ENCODE results near the gene CLCA4.

The CLCA4 gene

DNA sequence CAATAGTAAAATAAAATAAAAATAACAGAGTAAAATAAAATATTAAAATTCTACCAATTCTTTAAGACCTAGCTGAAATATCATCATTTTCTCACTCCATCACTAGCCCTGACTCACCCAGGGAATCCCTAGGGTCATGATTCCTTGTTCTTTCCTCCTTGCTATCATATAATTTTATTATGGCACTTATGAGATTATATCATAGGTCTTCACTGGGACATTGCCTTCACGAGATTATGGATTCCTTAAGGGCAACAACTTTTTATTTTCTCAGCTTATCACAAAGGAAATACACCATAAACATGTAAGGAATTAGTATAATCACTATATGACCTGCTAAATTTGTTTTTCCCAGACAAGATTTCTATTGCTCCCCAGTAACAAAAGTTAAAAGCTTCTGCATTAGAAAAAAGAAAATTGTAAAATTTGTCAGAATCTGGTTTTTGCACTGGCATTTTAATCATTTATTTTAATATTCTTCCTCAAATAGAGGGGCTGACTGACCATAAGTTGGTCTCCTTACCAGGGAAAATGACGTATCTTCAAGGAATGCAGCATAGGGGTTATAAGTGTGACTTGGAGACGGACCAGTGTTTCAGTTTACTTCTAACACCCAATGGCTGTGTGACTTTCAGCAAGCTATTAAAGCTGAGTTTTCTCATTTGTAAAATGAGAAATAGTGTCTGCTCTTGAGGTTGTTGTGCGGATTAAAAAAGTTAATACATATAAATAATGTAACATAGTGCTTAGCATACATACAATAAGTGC, 8.8 kb upstream of the CLCA4 start:
- TF ChIP-seq, protein P1, sequence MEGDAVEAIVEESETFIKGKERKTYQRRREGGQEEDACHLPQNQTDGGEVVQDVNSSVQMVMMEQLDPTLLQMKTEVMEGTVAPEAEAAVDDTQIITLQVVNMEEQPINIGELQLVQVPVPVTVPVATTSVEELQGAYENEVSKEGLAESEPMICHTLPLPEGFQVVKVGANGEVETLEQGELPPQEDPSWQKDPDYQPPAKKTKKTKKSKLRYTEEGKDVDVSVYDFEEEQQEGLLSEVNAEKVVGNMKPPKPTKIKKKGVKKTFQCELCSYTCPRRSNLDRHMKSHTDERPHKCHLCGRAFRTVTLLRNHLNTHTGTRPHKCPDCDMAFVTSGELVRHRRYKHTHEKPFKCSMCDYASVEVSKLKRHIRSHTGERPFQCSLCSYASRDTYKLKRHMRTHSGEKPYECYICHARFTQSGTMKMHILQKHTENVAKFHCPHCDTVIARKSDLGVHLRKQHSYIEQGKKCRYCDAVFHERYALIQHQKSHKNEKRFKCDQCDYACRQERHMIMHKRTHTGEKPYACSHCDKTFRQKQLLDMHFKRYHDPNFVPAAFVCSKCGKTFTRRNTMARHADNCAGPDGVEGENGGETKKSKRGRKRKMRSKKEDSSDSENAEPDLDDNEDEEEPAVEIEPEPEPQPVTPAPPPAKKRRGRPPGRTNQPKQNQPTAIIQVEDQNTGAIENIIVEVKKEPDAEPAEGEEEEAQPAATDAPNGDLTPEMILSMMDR (IDR thresholded peaks at IDR 0.05; ENCODE audit: extremely low read depth, missing control alignments) = no peak
- no peak for DNase-seq (ENCODE audit: low spot score)

DNA sequence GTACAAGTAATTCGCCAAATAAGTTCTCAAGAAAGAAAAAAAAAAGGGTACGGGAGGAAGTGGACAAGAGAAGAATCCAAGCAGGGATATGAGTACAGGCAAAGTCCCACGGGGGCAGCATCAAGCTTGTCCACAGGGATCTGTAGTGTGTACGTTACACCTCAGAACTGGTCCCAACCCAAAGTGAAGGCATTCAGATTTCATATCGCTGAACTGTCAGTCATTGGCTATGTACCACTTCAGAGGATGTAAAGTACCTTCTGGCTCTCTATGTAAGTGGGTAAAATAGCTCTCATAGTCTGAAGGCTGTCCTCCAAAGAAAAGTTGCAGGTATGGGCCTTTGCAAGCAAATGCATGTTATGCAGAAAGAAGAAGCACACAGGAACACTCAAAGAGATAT, 8.1 kb upstream of the CLCA4 start:
- DNase-seq (ENCODE audit: low spot score) = no peak
- TF ChIP-seq, protein P1 (IDR thresholded peaks at IDR 0.05; ENCODE audit: extremely low read depth, missing control alignments) = no peak

DNA sequence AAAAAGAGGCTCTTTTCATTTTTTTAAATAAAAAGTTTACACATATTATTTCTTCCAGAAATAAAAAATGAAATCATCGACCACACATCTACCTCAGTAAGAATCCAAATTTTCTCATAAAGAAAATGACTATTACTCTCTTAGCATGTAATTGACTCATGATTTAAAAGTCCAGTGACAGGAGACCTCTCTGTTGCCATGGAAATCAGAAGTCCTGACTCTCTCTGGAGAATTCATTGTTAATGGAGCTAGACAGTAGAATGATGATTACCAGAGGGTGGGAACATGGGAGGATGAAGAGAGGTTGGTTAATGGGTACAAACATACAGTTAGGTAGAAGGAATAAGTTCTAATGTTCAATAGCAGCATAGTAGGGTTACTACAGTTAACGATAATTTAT, 5.0 kb upstream of the CLCA4 start:
- no peak for DNase-seq (ENCODE audit: low spot score)
- TF ChIP-seq, protein P1 (IDR thresholded peaks at IDR 0.05; ENCODE audit: extremely low read depth, missing control alignments) = no peak

DNA sequence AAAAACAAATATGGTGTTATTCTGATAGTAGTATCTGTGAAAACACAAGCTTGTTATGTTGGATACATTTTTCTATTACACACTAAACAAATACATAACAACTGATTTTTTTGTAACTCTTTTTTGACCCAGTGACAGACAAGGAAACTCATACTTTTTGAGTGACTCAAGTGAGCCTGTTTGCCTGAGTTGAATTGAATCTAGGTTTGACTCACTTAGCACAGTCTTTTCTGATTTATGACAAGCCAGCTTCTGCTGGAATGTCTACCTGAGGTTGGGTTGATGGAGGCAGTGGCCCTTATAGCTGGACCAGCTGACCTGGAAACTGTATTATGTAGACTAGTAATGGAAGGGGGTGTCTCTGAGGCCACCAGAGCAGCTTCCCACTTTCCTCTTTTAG, 4.2 kb upstream of the CLCA4 start:
- TF ChIP-seq, protein P1 (IDR thresholded peaks at IDR 0.05; ENCODE audit: extremely low read depth, missing control alignments) = no peak
- DNase-seq (ENCODE audit: low spot score) = no peak

DNA sequence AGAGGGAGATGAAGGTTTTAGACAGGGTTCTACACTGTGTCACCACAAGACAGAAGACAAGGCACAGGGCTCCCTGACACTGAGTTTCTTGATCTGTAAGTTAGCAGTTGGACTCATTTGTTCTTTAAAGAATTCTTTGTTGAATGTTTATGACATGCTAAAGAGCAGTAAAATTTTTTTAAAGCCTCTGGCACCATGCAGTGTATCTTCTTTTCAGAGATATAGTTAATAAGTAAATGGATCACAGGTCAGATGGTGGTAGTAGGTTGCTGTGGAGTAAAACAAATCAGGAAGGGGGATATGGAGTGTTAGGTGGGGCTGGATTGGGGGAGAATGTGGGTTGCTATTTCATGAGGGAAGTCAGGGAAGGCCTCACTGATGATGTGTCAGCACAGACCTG, 2.0 kb downstream of the CLCA4 start:
- TF ChIP-seq, protein P1 (IDR thresholded peaks at IDR 0.05; ENCODE audit: extremely low read depth, missing control alignments) = no peak
- no peak for DNase-seq (ENCODE audit: low spot score)

DNA sequence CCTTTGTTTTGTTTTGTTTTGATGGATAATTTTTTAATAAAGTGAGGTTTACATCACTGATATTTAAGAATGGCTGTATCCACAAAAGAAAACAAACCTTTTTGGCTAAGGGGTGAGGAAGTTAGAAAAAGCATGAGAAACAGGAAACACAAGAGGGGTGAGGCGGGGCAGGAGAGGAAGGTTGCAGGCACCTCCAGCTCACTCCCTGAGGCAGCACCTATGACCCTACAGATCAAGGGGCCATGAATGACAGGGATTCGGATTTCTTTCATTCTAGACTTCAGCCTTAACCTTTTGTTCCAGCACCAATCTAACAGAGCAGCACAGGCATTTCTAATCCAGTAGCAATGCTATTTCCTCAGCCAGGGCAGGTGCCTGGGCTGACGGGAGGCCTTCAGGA, 4.4 kb downstream of the CLCA4 start:
- DNase-seq (ENCODE audit: low spot score) = no peak

DNA sequence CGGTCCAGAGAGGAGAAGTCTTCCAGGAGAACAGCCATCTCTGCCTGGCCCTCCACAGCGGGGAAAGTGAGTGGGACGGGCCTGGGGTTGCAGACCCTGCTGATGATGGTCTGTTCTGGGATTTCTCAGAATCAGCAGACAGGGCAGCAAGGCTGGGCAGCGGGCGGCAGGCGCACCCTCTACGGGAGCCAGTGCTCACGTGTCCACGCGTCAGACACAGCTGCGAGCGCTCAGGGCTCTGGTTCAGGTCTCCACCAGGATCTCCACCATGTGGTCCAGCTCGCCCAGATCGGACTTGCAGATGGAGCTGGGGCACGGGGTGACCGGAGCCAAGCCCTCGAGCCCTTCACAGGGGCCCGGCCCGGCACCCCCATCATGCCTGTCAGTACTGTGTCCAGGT, 5.5 kb downstream of the CLCA4 start:
- no peak for DNase-seq (ENCODE audit: low spot score)
- TF ChIP-seq, protein P1 (IDR thresholded peaks at IDR 0.05; ENCODE audit: extremely low read depth, missing control alignments) = no peak

More for the DNA sequence above, 4.4 kb downstream of the CLCA4 start:
- TF ChIP-seq, protein P1 (IDR thresholded peaks at IDR 0.05; ENCODE audit: extremely low read depth, missing control alignments) = no peak
